Heart right ventricle (tissue), 16 donors: Measurements from ENCODE around the gene CNNM2. TPM values are rescaled to one million over a fixed set of nuclear protein-coding genes. Genes with fewer than 3 reads are reported as not detected.

Source experiments
- ATAC-seq, 8 donors: fragments of 200-7000 bp; cut with Tn5 transposase; one replicate each; pipeline ENCODE4 v1.9.1; 2020; ENCODE audit warnings: mild to moderate bottlenecking in 8 of 8, moderate library complexity in 8 of 8, moderate number of reproducible peaks in 1 of 8
- DNase-seq, 2 donors: peaks; one replicate each; pipeline ENCODE4 v3.0.0-alpha.2; 2020
- H3K27ac ChIP-seq, 10 donors: fragments of 200-600 bp; sonication (generic) in 2 of 10; one replicate each; pipeline versions ENCODE4 v1.5.0 to v1.8.0; 2020 to 2022; ENCODE audit warnings: mild to moderate bottlenecking in 3 of 10
- H3K27me3 ChIP-seq, 7 donors: fragments of 200-600 bp; one replicate each; pipeline ENCODE4 v1.8.0; 2021 to 2022; ENCODE audit warnings: mild to moderate bottlenecking in 2 of 7
- H3K36me3 ChIP-seq, 9 donors: fragments of 200-600 bp; sonication (generic) in 1 of 9; one replicate each; pipeline versions ENCODE4 v1.5.0 to v1.8.0; 2020 to 2022; ENCODE audit warnings: mild to moderate bottlenecking in 2 of 9
- H3K4me1 ChIP-seq, 9 donors: fragments of 200-600 bp; sonication (generic) in 1 of 9; one replicate each; pipeline versions ENCODE4 v1.5.0 to v1.8.0; 2020 to 2022; ENCODE audit warnings: mild to moderate bottlenecking in 4 of 9
- H3K4me3 ChIP-seq, 10 donors: fragments of 200-600 bp; sonication (generic) in 2 of 10; one replicate each; pipeline versions ENCODE4 v1.5.0 to v1.8.0; 2020 to 2022; ENCODE audit warnings: mild to moderate bottlenecking in 7 of 10, moderate library complexity in 2 of 10
- H3K9me3 ChIP-seq, 11 donors: fragments of 200-600 bp in 10 of 11; sonication (generic) in 2 of 11; one replicate each; pipeline versions ENCODE4 v1.5.0 to v1.8.0; 2013 to 2022; ENCODE audit warnings: mild to moderate bottlenecking in 2 of 11, control low read depth in 1 of 11, moderate library complexity in 1 of 11
- CTCF ChIP-seq, 9 donors: fragments of 200-600 bp; sonication (generic) in 2 of 9; IDR thresholded peaks; one replicate each; pipeline versions ENCODE4 v1.5.0 to v1.8.0; 2021 to 2022; ENCODE audit warnings: antibody characterized with exemption in 9 of 9, mild to moderate bottlenecking in 5 of 9, moderate library complexity in 1 of 9
- WGBS, 2 donors: extraction: QIAGEN DNeasy Blood & Tissue Kit; methylation state at CpG; one replicate each; pipeline ENCODE4 v1.1.7; 2013; ENCODE audit warnings: inconsistent platforms in 1 of 2; 5-methylcytosine and 5-hydroxymethylcytosine counted together
- intact Hi-C, 10 donors: fragments of 100-400 bp; cut with DNase I; formaldehyde crosslinking; loops; one replicate each; pipeline versions ENCODE4 v1.11.1 to v1.14.2; 2022
- polyA plus RNA-seq, 2 donors: library from polyadenylated mRNA; stranded (reverse); fragments of 200-250 nt; gene quantifications; one replicate each; pipeline ENCODE4 v1.2.3, GENCODE V29; 2013
- total RNA-seq, 10 donors: library from RNA; stranded (reverse); fragmentation: NEBNext Ultra II Directional in 3 of 10; extraction: Animal tissue kit (Norgen Biotek cat#: 25700) in 3 of 10; gene quantifications; one replicate each; pipeline versions ENCODE4 v1.2.1 to v1.2.4, GENCODE V29; 2021 to 2023
- donor health status: Arrhythmogenic right ventricular cardiomyopathy.
- donor health status: ischemic (EF 13 %, LVEDD 7.1; RV severe dilation, severe dysfunction).
- donor health status: healthy with polysubstance abuse.
- donor health status: DM: no; HTN: yes; CAD: no.
- donor health status: DM: no; HTN: no; CAD: no.
- donor health status: ischemic (EF 25% LVEDD 6.9; RV normal size, moderate dysfunction).
- donor health status: ischemic (EF 25% LVEDD 5.7; RV mildly dilated, moderate dysfunction).
- donor health status: healthy.
- donor health status: DM: yes; HTN: yes; CAD: no.
- donor health status: Ischemic cardiomyopathy.
- donor health status: ischemic (EF 35%, LVEDD 5.7; RV mildly dilated, moderate dysfunction).
- donor health status: nonischemic (EF 11% LVEDD 7.7; RV severe dilation, severe dysfunction).
- donor health status: DM: yes; HTN: yes; CAD: no.
- donor health status: PGD.
- donor health status: ischemic (EF 29% LVEDD 5.4; RV normal size, mild dysfunction).
- donor health status: nonischemic (EF 23%, LVEDD 6.1; RV moderate dilation, normal function).

Gene CNNM2
- total and polyA plus RNA-seq, 12 donors = 1.3 to 5.3 (median 3.9) TPM

GRCh38 chr10:102917314-102917961 is 656 bp upstream of the CNNM2 start:
- 0 to 1% methylated on average over 45 of the region's 45 CpGs for WGBS, 2 donors

GRCh38 chr10:102918817-102919245 is 737 bp downstream of the CNNM2 start:
- ATAC-seq (no peak), DNase-seq (peak in 1 of 2 donors; percentile 25)
- TF ChIP-seq CTCF (IDR thresholded peaks at IDR 0.05) = peak in 2 of 9 donors; percentile 4 to 17
- peaks cover 6 to 64% (median 47%) of the 10 kb centered on the region in 9 donors for H3K4me1 ChIP-seq
- WGBS, 2 donors = 0% methylated on average over 42 to 49 of the region's 49 CpGs
- peaks cover 0 to 13% (median 0%) of the 10 kb centered on the region in 7 donors for H3K27me3 ChIP-seq
- peak overlapping the region in 9 of 10 donors; percentile 10 to 93 (median 86) for H3K27ac ChIP-seq
- intact Hi-C loops = loop anchor here in 7 of 10 donors (1.0 to 10.0 kb wide), 9 partner anchors 139 to 416 kb away; partner anchors contain the start of genes RPEL1 (in 2 of the 7) and NT5C2 (in 1 of the 7)
- H3K4me3 ChIP-seq = peak overlapping the region; percentile 65 to 100 (median 91)
- no peaks in the 10 kb centered on the region for H3K9me3 ChIP-seq
- no peaks in the 10 kb centered on the region for H3K36me3 ChIP-seq

More at GRCh38 chr10:102917314-102917961, 656 bp upstream of the CNNM2 start:
- DNase-seq (peak; percentile 80 to 83), ATAC-seq (peak; percentile 73 to 90 (median 80))
- no peaks in the 10 kb centered on the region for H3K36me3 ChIP-seq
- H3K27me3 ChIP-seq = peaks cover 0 to 13% (median 0%) of the 10 kb centered on the region in 7 donors
- peak; percentile 97 to 100 (median 99) for TF ChIP-seq CTCF (IDR thresholded peaks at IDR 0.05)
- peak overlapping the region; percentile 41 to 93 (median 78) for H3K27ac ChIP-seq
- H3K4me1 ChIP-seq = peaks cover 6 to 56% (median 40%) of the 10 kb centered on the region in 9 donors
- intact Hi-C loops = loop anchor here (1.0 to 10.0 kb wide), 12 partner anchors 150 to 417 kb away; partner anchors contain the start of genes RPEL1 (in 2 of the 10) and NT5C2 (in 1 of the 10)
- H3K4me3 ChIP-seq = peak overlapping the region; percentile 22 to 99 (median 87)
- H3K9me3 ChIP-seq = no peaks in the 10 kb centered on the region

- H3K27me3 ChIP-seq = peaks cover 0 to 13% (median 0%) of the 10 kb centered on the region in 7 donors
- ATAC-seq = no peak
- WGBS, 2 donors = 16 to 18% methylated on average over 47 of the region's 47 CpGs
- peak; percentile 6 to 17 for DNase-seq
- H3K9me3 ChIP-seq = no peaks in the 10 kb centered on the region
- peak overlapping the region; percentile 65 to 100 (median 91) for H3K4me3 ChIP-seq
- peaks cover 6 to 63% (median 47%) of the 10 kb centered on the region in 9 donors for H3K4me1 ChIP-seq
- H3K36me3 ChIP-seq = no peaks in the 10 kb centered on the region
- H3K27ac ChIP-seq = peak overlapping the region in 1 of 10 donors; percentile 81
- no peak for TF ChIP-seq CTCF (IDR thresholded peaks at IDR 0.05)
- intact Hi-C loops = loop anchor here in 7 of 10 donors (2.0 to 10.0 kb wide), 8 partner anchors 148 to 415 kb away; partner anchors contain the start of genes RPEL1 (in 2 of the 7) and NT5C2 (in 1 of the 7)
These were observed 1.3 kb downstream of the CNNM2 start for GRCh38 chr10:102919246-102919959.
